ENCODE measurements around the gene B4GALT3.

GRCh38 chr1:161153176-161153575 lies 24.1 kb downstream of the B4GALT3 start:
- TF ChIP-seq GABPA (IDR thresholded peaks at IDR 0.05; ENCODE audit: borderline replicate concordance, insufficient read depth, low read length) (no peak), HDAC2 (IDR thresholded peaks at IDR 0.05; ENCODE audit: borderline replicate concordance in 1 of 2, low read depth in 2 of 2, low read length in 2 of 2) (no peak), POLR2A (IDR thresholded peaks at IDR 0.05; ENCODE audit: control extremely low read depth in 1 of 2, low read depth in 2 of 2, low read length in 2 of 2) (no peak), CTCF (IDR thresholded peaks at IDR 0.05; ENCODE audit: control extremely low read depth in 1 of 3, insufficient read depth in 1 of 3, low read depth in 1 of 3, low read length in 3 of 3) (no peak)
- TF ChIP-seq, protein P1, sequence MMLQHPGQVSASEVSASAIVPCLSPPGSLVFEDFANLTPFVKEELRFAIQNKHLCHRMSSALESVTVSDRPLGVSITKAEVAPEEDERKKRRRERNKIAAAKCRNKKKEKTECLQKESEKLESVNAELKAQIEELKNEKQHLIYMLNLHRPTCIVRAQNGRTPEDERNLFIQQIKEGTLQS (IDR thresholded peaks at IDR 0.05; ENCODE audit: insufficient read depth, low read depth, low read length): no peak

All from H1 (cell line).